HEK293T (cell line): Measurements from ENCODE around the gene MEPCE.
"Not testable (repeated sequence)": the region's sequence is repeated elsewhere in the genome, so short reads cannot be mapped to it uniquely, and the experiment has no call there.

ENCODE experiments used
- CTCF ChIA-PET: fragments of 350-600 bp; formaldehyde crosslinking; extraction: SDS; loops from one replicate; lab custom pipeline; 2021; ENCODE audit warnings: antibody characterized with exemption, inconsistent platforms; lab: Yijun Ruan, JAX
- POLR2A ChIA-PET: fragments of 350-600 bp; formaldehyde crosslinking; extraction: SDS; loops from one replicate; lab custom pipeline; 2020; ENCODE audit warnings: antibody characterized with exemption, inconsistent platforms; lab: Yijun Ruan, JAX
- DNase-seq: peaks from one replicate; pipeline ENCODE4 v3.0.0; 2012; ENCODE audit warnings: mixed read lengths; ENCODE audit errors: extremely low spot score
- ARNT ChIP-seq: fragments of 450-650 bp; IDR thresholded peaks from 2 replicates; pipeline ENCODE4 v1.6.1; 2017; ENCODE audit warnings: mild to moderate bottlenecking
- BHLHE40 ChIP-seq: fragments of 450-650 bp; IDR thresholded peaks from 2 replicates; pipeline ENCODE4 v1.6.1; 2016; ENCODE audit warnings: mild to moderate bottlenecking, moderate library complexity, borderline replicate concordance
- CTBP1 ChIP-seq: fragments of 450-650 bp; IDR thresholded peaks from 2 replicates; pipeline ENCODE4 v1.6.1; 2016; ENCODE audit warnings: borderline replicate concordance
- ELF4 ChIP-seq: fragments of 450-650 bp; IDR thresholded peaks from 2 replicates; pipeline ENCODE4 v1.6.1; 2017; ENCODE audit warnings: antibody characterized with exemption
- FOXA1 ChIP-seq: fragments of 450-650 bp; IDR thresholded peaks from 2 replicates; pipeline ENCODE4 v1.6.1; 2016; ENCODE audit warnings: mild to moderate bottlenecking
- FOXK2 ChIP-seq: fragments of 450-650 bp; IDR thresholded peaks from 2 replicates; pipeline ENCODE4 v1.6.1; 2016; ENCODE audit warnings: mild to moderate bottlenecking
- FOXM1 ChIP-seq: fragments of 450-650 bp; IDR thresholded peaks from 2 replicates; pipeline ENCODE4 v1.6.1; 2017; ENCODE audit warnings: mild to moderate bottlenecking, borderline replicate concordance
- HDGF ChIP-seq: fragments of 450-650 bp; IDR thresholded peaks from 2 replicates; pipeline ENCODE4 v1.6.1; 2017; ENCODE audit warnings: antibody characterized with exemption, borderline replicate concordance
- L3MBTL2 ChIP-seq: fragments of 450-650 bp; conservative IDR thresholded peaks from 2 replicates; pipeline ENCODE4 v1.6.1; 2016; ENCODE audit warnings: mild to moderate bottlenecking
- LEF1 ChIP-seq: fragments of 450-650 bp; IDR thresholded peaks from 2 replicates; pipeline ENCODE4 v1.6.1; 2017; ENCODE audit warnings: mild to moderate bottlenecking, borderline replicate concordance
- NFRKB ChIP-seq: fragments of 450-650 bp; IDR thresholded peaks from 2 replicates; pipeline ENCODE4 v1.6.1; 2016; ENCODE audit warnings: mild to moderate bottlenecking, moderate library complexity
- PKNOX1 ChIP-seq: fragments of 450-650 bp; IDR thresholded peaks from 2 replicates; pipeline ENCODE4 v1.6.1; 2016
- SP1 ChIP-seq: fragments of 450-650 bp; IDR thresholded peaks from 2 replicates; pipeline ENCODE4 v1.6.1; 2017
- SUZ12 ChIP-seq: fragments of 450-650 bp; IDR thresholded peaks from 2 replicates; pipeline ENCODE4 v1.6.1; 2016; ENCODE audit warnings: mild to moderate bottlenecking
- TARDBP ChIP-seq: fragments of 450-650 bp; IDR thresholded peaks from 2 replicates; pipeline ENCODE4 v1.6.1; 2016
- ZNF384 ChIP-seq: fragments of 450-650 bp; IDR thresholded peaks from 2 replicates; pipeline ENCODE4 v1.6.1; 2016

Gene MEPCE

GRCh38 chr7:100441641-100442535 is 12.3 kb downstream of the MEPCE start:
- ChIA-PET CTCF (interaction anchor here (0.9 kb wide), 1 partner anchor 13 kb away, joined by 3 read pairs; no protein-coding TSS in a partner anchor), POLR2A (interaction anchor here (1.7 to 5.1 kb wide), 2 partner anchors 8 to 13 kb away, joined by 7 to 43 read pairs (median 15); partner anchors contain the start of genes MEPCE and ZCWPW1)
- TF ChIP-seq ZNF384: no peak
- no peak for TF ChIP-seq FOXM1
- no peak for DNase-seq

DNA sequence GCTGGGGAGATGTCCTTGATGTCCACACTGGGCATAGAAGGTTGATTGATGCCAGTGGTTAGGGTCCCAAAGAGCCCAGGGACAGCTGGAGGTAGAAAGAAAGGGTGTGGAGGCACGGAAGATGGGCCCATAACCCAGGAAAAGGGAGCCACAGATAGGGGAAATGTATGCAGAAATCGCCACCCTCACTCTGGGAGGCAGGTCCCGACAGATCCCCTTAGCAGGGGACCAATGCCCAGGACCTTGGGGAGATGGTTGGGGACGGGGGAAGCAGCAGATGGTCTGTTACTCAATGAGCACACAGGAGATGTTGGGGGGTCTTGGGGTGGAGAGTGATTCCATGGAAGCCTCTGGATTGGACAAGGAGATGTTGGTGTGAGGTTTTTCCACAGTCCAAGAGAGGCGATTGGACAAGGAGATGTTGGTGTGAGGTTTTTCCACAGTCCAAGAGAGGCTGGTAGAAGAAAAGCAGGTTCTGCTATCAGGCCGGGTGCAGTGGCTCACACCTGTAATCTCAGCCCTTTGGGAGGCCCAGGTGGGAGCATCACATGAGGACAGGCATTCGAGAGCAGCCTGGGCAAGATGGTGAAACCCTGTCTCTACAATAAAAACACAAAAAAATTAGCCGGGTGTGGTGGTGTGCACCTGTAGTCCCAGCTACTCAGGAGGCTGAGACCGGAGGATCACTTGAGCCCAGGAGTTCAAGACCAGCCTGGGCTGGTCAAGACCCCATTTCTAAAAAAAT is 13.6 kb downstream of the MEPCE start:
- no peak for TF ChIP-seq PKNOX1
- no peak for TF ChIP-seq NFRKB
- no peak for TF ChIP-seq CTBP1
- TF ChIP-seq LEF1: no peak
- no peak for TF ChIP-seq ELF4
- no peak for TF ChIP-seq FOXK2
- TF ChIP-seq TARDBP: no peak
- TF ChIP-seq SP1: no peak
- no peak for TF ChIP-seq FOXM1
- TF ChIP-seq L3MBTL2: no peak
- POLR2A ChIA-PET: interaction anchor here (1.7 to 5.1 kb wide), 2 partner anchors 9 to 14 kb away, joined by 7 to 43 read pairs; partner anchors contain the start of genes MEPCE and ZCWPW1
- DNase-seq: no peak
- CTCF ChIA-PET: interaction anchor here (0.9 kb wide), 1 partner anchor 14 kb away, joined by 3 read pairs; no protein-coding TSS in a partner anchor

GRCh38 chr7:100444311-100445278 is 15.0 kb downstream of the MEPCE start:
- TF ChIP-seq NFRKB (no peak), PKNOX1 (no peak), FOXM1 (no peak), LEF1 (no peak), ARNT (no peak), CTBP1 (no peak), BHLHE40 (no peak), SP1 (no peak), ZNF384 (no peak), SUZ12 (no peak), TARDBP (no peak), ELF4 (no peak)
- DNase-seq: no peak
- ChIA-PET POLR2A (interaction anchor here (1.1 to 5.1 kb wide), 4 partner anchors 8 to 124 kb away, joined by 3 to 43 read pairs (median 6); partner anchors contain the start of genes MEPCE, PPP1R35, TSC22D4 and ZCWPW1), CTCF (interaction anchor here (0.6 to 1.3 kb wide), 5 partner anchors 10 to 390 kb away, joined by 3 to 8 read pairs (median 4); no protein-coding TSS in a partner anchor)

- CTCF ChIA-PET: interaction anchor here (0.6 to 1.0 kb wide), 2 partner anchors 23 to 280 kb away, joined by 3 to 5 read pairs; no protein-coding TSS in a partner anchor
- DNase-seq: no peak
- POLR2A ChIA-PET: interaction anchor here (1.2 to 5.1 kb wide), 4 partner anchors 9 to 17 kb away, joined by 3 to 43 read pairs (median 7); partner anchors contain the start of genes MEPCE and ZCWPW1
- TF ChIP-seq SUZ12 (no peak), ELF4 (no peak), ARNT (no peak), L3MBTL2 (no peak), NFRKB (no peak)
Observed at GRCh38 chr7:100446040-100446439, 16.4 kb downstream of the MEPCE start.

- POLR2A ChIA-PET: interaction anchor here (0.7 to 5.1 kb wide), 5 partner anchors 8 to 831 kb away, joined by 3 to 43 read pairs (median 3); partner anchors contain the start of genes MEPCE, TSC22D4, ZCWPW1 and ZSCAN25
- DNase-seq, CTCF ChIA-PET: not testable (repeated sequence)
Observed at GRCh38 chr7:100447363-100447762, 17.7 kb downstream of the MEPCE start.

GRCh38 chr7:100449190-100449795 is 19.7 kb downstream of the MEPCE start:
- no peak for DNase-seq
- TF ChIP-seq L3MBTL2 (no peak), HDGF (no peak), CTBP1 (no peak), FOXA1 (no peak), FOXK2 (no peak), ARNT (no peak), PKNOX1 (no peak), LEF1 (no peak), NFRKB (no peak), TARDBP (no peak), ELF4 (no peak), FOXM1 (no peak), SUZ12 (no peak), ZNF384 (no peak), SP1 (no peak), BHLHE40 (no peak)
- CTCF ChIA-PET: interaction anchor here (0.6 to 1.6 kb wide), 3 partner anchors 14 to 646 kb away, joined by 3 to 5 read pairs (median 4); no protein-coding TSS in a partner anchor
- POLR2A ChIA-PET: interaction anchor here (1.2 to 2.9 kb wide), 3 partner anchors 14 to 30 kb away, joined by 5 to 28 read pairs (median 25); partner anchors contain the start of genes MEPCE, PPP1R35, TSC22D4 and ZCWPW1
